NCI-H1436 (cell line): ENCODE measurements around the gene DDX25.

Source experiments
- DNase-seq: peaks from one replicate; lab custom pipeline; 2025; lab: John Stamatoyannopoulos, UW

The DDX25 gene

GRCh38 chr11:125950696-125951651, 46.7 kb downstream of the DDX25 start:
- no peak for DNase-seq

DNA sequence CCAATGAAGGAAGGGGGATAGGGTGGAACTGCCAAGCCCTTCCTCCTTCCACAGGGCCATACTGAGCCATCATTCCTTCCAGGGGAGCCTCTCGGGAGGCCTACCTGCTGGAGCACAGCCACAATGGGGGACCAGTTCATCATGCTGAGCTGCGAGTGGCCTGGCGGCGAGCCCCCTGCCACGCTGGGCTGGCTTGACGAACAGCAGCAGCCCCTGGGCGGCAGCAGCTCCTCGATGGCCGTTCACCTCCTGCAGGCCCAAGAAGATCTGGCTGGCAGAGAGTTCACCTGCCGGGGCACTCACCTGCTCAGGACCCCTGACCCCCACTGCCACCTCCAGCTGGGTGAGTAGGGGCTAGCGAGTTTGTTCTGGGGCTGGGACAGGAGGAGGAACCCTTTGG, 47.4 kb downstream of the DDX25 start:
- DNase-seq, result no peak

GRCh38 chr11:125952559-125952958, 48.3 kb downstream of the DDX25 start:
- DNase-seq, result no peak

- no peak for DNase-seq
These were observed 48.7 kb downstream of the DDX25 start for GRCh38 chr11:125952973-125953372.

DNA sequence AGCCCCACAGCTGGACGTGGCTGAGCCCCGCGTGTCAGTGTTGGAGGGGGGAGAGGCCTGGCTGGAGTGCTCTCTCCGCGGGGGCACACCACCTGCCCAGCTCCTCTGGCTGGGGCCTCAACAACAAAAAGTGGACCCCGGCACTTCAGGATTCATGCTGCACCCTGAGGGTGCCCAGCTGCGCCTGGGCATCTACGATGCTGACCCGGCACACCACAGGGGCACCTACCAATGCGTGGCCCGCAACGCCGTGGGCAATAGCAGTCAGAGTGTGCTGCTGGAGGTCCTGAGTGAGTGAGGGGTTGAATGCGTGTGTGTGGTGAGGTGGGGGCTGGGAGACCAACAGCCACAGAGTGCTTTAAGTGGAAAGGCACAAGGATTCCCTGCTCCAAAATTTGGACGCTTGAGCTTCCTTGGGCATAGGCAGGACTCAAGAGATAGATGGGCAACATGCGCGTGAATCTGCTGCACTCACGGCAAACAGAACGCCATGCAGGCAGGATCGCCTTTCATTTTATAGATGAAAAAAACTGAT, 49.2 kb downstream of the DDX25 start:
- DNase-seq, result no peak

DNA sequence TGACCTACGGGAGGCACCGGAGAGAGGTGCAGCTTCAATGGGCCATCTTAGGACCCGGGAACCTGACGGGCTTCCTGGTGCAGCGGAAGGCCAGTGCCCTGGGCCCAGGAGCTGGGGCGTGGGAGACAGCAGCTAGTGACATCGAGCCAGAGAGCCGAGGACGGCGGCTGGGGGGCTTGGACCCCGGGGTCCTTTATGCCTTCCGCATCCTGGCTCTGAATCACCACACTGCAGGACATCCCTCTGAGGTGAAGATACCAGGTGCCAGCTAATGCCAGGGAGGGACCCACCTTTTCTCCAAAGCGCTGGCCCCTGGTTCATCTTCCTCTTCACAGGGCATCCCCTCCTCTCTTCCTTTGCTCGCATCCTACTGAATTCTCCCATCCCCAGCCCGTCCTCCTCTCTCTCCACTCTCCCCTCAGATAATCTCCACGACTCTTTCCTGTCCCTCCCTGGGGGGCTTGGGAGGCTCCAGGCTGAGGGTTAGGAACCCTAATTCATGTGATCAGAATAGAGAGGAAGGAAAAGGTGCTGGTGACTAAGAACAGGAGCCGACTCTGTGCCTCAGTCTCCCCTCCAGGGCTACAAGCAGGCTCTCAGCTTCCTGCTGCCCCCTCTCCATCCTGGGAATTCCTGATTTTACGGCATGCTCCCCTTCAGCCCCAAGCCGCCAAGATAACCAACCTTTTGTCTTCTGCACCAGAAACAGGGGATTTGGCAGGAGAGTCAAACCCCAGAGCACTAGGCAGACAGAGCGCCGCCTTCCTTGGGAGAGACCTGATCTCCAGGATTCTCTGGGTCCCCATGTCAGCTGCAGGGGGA, 50.0 kb downstream of the DDX25 start:
- no peak for DNase-seq

GRCh38 chr11:125954945-125955640, 50.8 kb downstream of the DDX25 start:
- DNase-seq, result no peak

DNA sequence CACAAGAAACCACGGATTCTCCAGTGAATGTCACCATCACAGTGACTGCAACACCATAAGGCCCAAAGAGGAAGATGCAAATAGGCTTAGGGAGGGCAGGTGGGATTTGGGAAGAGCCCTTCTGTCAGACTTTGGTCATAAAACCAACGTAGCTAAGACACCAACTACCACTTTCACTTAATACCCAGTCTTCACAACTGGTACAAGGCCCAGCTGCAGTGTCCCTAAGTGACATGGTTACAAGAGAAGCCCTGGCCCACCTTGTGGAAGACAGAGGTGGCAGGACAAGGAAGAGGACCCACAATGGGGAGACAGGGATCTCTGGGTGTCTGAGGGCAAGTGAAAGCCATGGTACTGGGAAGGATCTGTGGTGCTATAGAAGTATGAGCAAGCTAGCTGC, 51.5 kb downstream of the DDX25 start:
- DNase-seq, result no peak

- DNase-seq, result no peak
These were observed 52.3 kb downstream of the DDX25 start for GRCh38 chr11:125956391-125957134.

DNA sequence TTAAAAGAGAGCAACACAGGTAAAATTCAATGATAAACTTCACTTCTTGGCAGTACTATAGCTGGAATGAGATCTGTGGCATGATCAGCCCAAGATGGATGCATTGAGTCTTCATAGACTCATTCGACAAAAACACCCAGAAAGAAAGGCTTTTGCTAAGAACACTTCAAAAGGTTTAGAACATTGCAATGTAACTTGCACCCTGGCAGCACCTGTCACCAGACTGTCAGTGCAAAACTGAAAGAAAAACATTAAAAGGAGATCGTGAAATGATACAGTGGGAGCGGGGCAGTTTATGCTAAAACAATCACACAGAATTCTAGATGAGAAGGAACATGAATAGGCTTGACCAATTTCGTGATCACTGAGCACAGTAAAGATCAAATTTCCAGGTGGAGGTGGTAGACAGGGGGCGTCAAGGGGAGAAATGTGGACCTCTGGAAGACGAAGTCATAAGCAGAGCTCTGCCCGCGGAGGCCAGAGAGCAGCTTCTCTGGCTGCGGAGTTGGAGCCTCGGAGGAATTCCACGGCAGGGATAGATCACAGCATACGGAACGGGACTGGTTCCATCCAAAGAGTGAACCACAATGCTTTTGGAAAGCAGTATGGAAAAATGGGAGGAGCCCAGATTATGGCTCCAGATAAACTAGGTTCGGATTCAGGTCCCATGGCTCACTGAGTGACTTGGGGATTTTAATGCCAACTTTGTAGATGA, 53.5 kb downstream of the DDX25 start:
- DNase-seq, result no peak

DNA sequence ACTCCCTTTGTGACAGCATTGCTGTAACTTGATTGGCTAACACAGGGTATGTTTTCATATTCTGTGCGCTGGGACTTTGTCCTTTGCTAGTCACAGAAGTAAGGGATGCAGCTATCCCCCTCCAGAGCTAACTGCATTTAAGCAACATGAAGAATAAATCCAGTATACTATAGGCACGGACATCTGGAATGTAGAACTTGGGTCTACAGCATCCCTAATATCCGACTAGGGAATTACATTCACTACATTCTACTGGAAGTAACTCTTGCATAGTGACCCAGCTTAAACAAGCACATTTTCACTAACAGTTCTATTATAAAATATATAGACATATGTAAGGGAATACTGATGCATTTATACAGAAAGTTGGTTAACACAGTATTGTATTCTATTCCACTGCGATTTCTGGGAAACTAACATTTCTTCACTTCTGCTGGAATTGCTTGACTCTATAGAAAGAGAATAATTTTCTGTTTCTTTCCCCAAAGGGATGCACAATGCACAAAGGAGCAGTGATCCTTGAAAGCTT, 54.6 kb downstream of the DDX25 start:
- DNase-seq, result no peak

DNA sequence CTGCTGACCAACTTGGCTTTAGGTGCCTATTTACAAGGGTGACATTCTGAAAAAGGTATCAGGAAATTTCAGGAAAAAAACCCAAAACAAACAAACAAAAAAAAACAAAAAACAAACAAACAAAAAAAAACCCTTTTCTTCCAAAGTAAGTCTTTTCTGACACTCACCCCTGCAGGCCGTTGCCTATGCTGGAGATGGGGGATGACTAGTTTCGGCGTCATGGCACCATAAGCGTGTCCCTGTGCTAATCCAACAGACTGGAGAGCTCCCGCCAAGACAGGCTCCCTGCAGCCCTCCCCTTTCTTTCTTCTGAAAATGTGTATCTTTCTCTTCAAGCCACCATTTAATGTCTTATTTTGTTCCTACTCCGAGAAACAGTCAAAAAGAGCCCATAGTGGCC, 55.2 kb downstream of the DDX25 start:
- no peak for DNase-seq

- DNase-seq, result no peak
These were observed 55.6 kb downstream of the DDX25 start for GRCh38 chr11:125959931-125960330.

DNA sequence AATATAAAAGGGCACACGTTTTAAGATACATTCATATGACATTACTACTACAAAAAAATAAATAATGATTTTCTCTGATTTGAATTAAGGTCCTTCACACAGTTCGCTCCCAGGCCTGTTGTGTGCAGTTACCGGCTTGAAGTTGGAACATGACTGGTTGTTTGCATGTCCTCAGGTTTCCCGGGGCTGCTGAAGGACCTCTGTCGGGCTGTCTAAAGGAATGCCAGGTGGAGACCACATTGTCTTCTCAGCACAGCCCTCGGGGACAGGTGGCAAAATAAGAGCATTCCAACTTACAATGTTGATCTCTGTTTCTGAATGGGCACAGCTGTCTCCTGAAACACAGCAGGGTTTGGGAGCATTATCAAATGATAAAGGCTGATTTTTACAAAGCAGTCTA, 56.5 kb downstream of the DDX25 start:
- DNase-seq, result no peak

GRCh38 chr11:125967515-125967914, 63.2 kb downstream of the DDX25 start:
- DNase-seq, result no peak

DNA sequence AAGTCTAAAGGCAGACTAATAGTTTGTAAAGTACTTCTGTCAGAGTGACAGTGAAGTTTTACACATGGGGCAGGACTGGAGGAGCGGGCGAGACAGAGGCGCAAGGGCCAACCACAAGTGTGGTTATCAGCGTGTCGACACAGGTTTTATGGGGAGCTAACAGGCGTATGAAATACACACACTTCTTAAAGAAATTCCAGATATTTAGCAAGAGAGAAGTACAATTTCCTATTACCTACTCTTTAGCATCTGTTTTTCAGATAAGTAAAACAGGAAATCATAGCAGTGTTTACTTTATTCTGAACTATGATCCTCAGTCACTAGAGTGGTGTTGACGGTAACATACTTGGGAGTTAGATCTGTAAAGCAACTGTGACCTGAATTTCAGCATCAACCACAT, 64.0 kb downstream of the DDX25 start:
- no peak for DNase-seq

DNA sequence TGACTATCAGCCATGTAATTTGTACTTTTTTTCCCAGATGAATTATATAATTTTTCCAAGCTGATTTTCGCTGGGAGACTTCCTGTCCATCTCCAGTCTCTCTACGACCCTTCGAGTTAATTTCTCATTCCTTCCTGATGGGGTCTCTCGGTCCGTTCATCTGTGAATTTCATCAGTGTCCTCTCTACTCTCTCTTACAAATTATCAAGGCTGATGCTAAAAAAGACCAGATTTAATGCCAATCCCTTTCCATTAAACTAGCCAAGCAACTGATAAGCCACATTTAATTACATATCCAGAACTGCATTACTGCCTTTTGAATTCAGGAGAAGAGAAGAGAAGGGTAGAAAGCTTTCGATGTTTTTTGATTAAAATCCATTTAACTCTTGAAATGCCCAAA, 67.3 kb downstream of the DDX25 start:
- DNase-seq, result no peak

DNA sequence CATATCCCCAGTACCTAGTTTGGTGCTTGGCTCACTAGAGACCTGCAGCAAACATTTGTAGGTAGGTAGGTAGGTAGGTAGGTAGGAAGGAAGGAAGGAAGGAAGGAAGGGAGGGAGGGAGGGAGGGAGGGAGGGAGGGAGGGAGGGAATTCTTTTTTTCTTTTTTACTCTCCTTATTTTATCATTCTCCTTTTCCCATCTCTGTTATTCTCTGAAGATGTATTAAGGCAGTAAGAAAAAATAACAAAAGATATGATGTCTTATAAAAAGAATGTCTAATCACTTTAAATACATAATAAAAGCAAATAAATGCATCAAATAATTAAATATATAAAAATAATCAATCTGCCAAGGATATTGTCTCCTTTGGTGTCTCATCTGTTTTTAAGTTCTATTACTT, 70.0 kb downstream of the DDX25 start:
- no peak for DNase-seq

DNA sequence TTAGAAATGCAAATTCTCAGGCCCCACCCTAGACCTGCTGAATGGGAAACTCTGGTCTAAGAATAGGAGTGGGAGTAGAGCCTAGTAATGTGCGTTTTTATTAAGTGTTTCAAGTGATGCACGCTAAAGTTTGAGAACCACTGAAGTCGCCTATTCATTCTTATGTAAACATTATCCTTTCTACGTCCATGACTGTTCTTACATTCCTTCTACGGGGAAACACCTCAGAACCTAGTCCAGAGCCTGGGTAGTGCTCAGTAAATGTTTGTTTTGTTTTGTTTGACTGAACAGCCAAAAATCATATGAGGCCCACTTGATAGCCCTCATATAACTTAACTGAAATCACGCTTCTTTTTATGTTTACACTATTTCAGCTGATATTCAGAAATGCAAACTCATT, 71.3 kb downstream of the DDX25 start:
- DNase-seq, result no peak

GRCh38 chr11:125976156-125976555, 71.8 kb downstream of the DDX25 start:
- DNase-seq, result no peak

DNA sequence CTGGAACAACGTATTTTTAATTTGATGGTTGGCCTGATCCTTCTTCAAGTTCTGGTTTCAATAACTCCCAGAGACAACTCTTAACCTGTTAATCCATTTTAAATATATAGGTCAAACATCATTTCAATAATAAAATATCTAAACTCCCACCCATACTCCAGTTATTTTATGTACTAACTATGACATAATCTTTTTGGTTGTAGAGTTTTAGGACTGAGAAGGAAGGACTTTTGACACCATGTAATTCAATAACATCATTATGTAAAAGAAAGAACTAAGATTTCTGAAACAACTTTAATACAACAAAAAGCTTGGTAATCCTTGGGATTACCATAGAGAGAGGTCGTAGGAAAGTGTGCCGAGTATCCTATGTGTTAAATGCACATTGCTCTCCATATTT, 73.0 kb downstream of the DDX25 start:
- no peak for DNase-seq
